HepG2 (cell line): ENCODE measurements around the gene CUL4B. TPM values are rescaled to one million over a fixed set of nuclear protein-coding genes. Genes with fewer than 3 reads are reported as not detected.

ENCODE experiments used
- ATAC-seq: fragments of 200-7000 bp; cut with Tn5 transposase; 3 replicates; pipeline ENCODE4 v1.9.1; 2020; ENCODE audit warnings: mild to moderate bottlenecking, moderate library complexity
- BruUV-seq: library from RNA; stranded (reverse); fragments of 400-500 nt; replicated peaks from 2 replicates; lab custom pipeline; 2021; lab: Mats Ljungman, UMichigan
- CTCF ChIA-PET: fragments of 300-600 bp; formaldehyde crosslinking; extraction: SDS; loops from one replicate; lab custom pipeline; 2021; ENCODE audit warnings: low total read pairs, inconsistent platforms, low intra/inter-chr PET ratio; lab: Yijun Ruan, JAX
- POLR2A ChIA-PET: fragments of 350-600 bp; sonication (Branson Sonifier 250); formaldehyde crosslinking; loops from one replicate; lab custom pipeline; 2020; ENCODE audit warnings: antibody characterized with exemption, inconsistent platforms; lab: Yijun Ruan, JAX
- DNase-seq: peaks from one replicate; pipeline ENCODE4 v3.0.0-alpha.2; 2015; ENCODE audit warnings: low spot score
- FAIRE-seq: peaks from 3 replicates; lab custom pipeline; 2011; peaks lifted over from hg19 to GRCh38; lab: Jason Lieb, UNC
- H2AFZ ChIP-seq: one replicate; pipeline ENCODE4 v1.6.1; 2011; ENCODE audit warnings: low read length, inconsistent platforms
- H3K27ac ChIP-seq: fragments of 300-600 bp; 3 replicates; pipeline ENCODE4 v1.8.0; 2011; ENCODE audit warnings: mixed run types, mild to moderate bottlenecking, mixed read lengths, low read length, inconsistent platforms; ENCODE audit not compliant: insufficient read depth; ENCODE audit errors: extremely low read length
- H3K27me3 ChIP-seq, 2 experiments: fragments of 200-600 bp in 1 of 2; 2 replicates in 1 of 2; 3 replicates in 1 of 2; pipeline versions ENCODE4 v1.6.0 to v1.8.0; 2011; ENCODE audit warnings: low read length in 2 of 2, mild to moderate bottlenecking in 2 of 2, moderate library complexity in 2 of 2, inconsistent platforms in 1 of 2; ENCODE audit not compliant: insufficient read depth in 2 of 2, control insufficient read depth in 1 of 2
- H3K36me3 ChIP-seq, 2 experiments: fragments of 200-600 bp in 1 of 2; replicated peaks in 1 of 2; 2 replicates in 1 of 2; 3 replicates in 1 of 2; pipeline versions ENCODE4 v1.5.1 to v1.8.0; 2011; ENCODE audit warnings: low read length in 2 of 2, inconsistent platforms in 1 of 2; ENCODE audit not compliant: insufficient read depth in 2 of 2, control insufficient read depth in 1 of 2
- H3K4me1 ChIP-seq: 2 replicates; pipeline ENCODE4 v1.5.1; 2012; ENCODE audit warnings: low read length, inconsistent platforms; ENCODE audit not compliant: insufficient read depth
- H3K4me2 ChIP-seq: 2 replicates; pipeline ENCODE4 v1.6.0; 2011; ENCODE audit warnings: low read depth, low read length, inconsistent platforms
- H3K4me3 ChIP-seq, 3 experiments: fragments of 200-600 bp in 1 of 3; sonication (generic), shearing (Covaris generic) in 1 of 3; replicated peaks in 1 of 3; 2 replicates each; pipeline ENCODE4 v1.5.1; 2011 to 2016; ENCODE audit warnings: low read length in 3 of 3, inconsistent platforms in 2 of 3, low read depth in 2 of 3, mild to moderate bottlenecking in 2 of 3, control low read depth in 1 of 3, mixed read lengths in 1 of 3; ENCODE audit not compliant: insufficient read depth in 1 of 3
- H3K79me2 ChIP-seq: one replicate; pipeline ENCODE4 v1.6.1; 2011; ENCODE audit warnings: low read length, inconsistent platforms; ENCODE audit not compliant: insufficient read depth
- H3K9ac ChIP-seq: 2 replicates; pipeline ENCODE4 v1.6.0; 2011; ENCODE audit warnings: mild to moderate bottlenecking, low read depth, low read length, inconsistent platforms; ENCODE audit not compliant: insufficient read depth
- H3K9me3 ChIP-seq: 2 replicates; pipeline ENCODE4 v1.5.1; 2012; ENCODE audit warnings: mild to moderate bottlenecking, low read length
- H4K20me1 ChIP-seq: 2 replicates; pipeline ENCODE4 v1.6.0; 2011; ENCODE audit warnings: inconsistent platforms, mild to moderate bottlenecking, low read length, moderate library complexity; ENCODE audit not compliant: insufficient read depth
- ARNTL ChIP-seq: sonication (generic); formaldehyde crosslinking; IDR thresholded peaks from 2 replicates; pipeline ENCODE4 v1.4.0; 2020; ENCODE audit warnings: mild to moderate bottlenecking, missing genetic modification reagents
- CBX5 ChIP-seq: sonication (generic); formaldehyde crosslinking; IDR thresholded peaks from 2 replicates; pipeline ENCODE4 v1.4.0; 2020; ENCODE audit warnings: missing genetic modification reagents, borderline replicate concordance
- GLI4 ChIP-seq: sonication (generic); formaldehyde crosslinking; IDR thresholded peaks from 2 replicates; pipeline ENCODE4 v1.5.1; 2020; ENCODE audit warnings: missing genetic modification reagents, mild to moderate bottlenecking, moderate library complexity, borderline replicate concordance
- MAFG ChIP-seq: sonication (generic); formaldehyde crosslinking; IDR thresholded peaks from 2 replicates; pipeline ENCODE4 v1.5.1; 2020; ENCODE audit warnings: mild to moderate bottlenecking, missing genetic modification reagents
- SIN3A ChIP-seq: IDR thresholded peaks from 2 replicates; pipeline ENCODE4 v1.6.1; 2011; ENCODE audit warnings: low read depth, mild to moderate bottlenecking, control low read depth, low read length, borderline replicate concordance
- SP5 ChIP-seq: IDR thresholded peaks from 2 replicates; pipeline ENCODE4 v1.6.1; 2016; ENCODE audit warnings: low read depth, borderline replicate concordance
- STAT5B ChIP-seq: sonication (generic); formaldehyde crosslinking; IDR thresholded peaks from 2 replicates; pipeline ENCODE4 v1.4.0; 2020; ENCODE audit warnings: missing genetic modification reagents
- ZMYM4 ChIP-seq: sonication (generic); formaldehyde crosslinking; IDR thresholded peaks from 2 replicates; pipeline ENCODE4 v1.8.1; 2023; ENCODE audit warnings: mild to moderate bottlenecking, missing genetic modification reagents
- ZNF292 ChIP-seq: sonication (generic); formaldehyde crosslinking; IDR thresholded peaks from 2 replicates; pipeline ENCODE4 v1.8.1; 2022; ENCODE audit warnings: mild to moderate bottlenecking, low read depth, missing genetic modification reagents, borderline replicate concordance
- ZNF414 ChIP-seq: sonication (generic); formaldehyde crosslinking; IDR thresholded peaks from 2 replicates; pipeline ENCODE4 v1.5.0; 2020; ENCODE audit warnings: missing genetic modification reagents
- ZNF746 ChIP-seq: sonication (generic); formaldehyde crosslinking; IDR thresholded peaks from 2 replicates; pipeline ENCODE4 v1.8.0; 2022; ENCODE audit warnings: mild to moderate bottlenecking, missing genetic modification reagents
- WGBS: methylation state at CpG from one replicate; pipeline ENCODE4 v1.1.6; 2017; ENCODE audit warnings: low lambda C conversion rate; 5-methylcytosine and 5-hydroxymethylcytosine counted together
- in situ Hi-C: cut with HindIII; loops from 2 replicates; pipeline ENCODE4 v1.10.0; 2017; ENCODE audit warnings: low pct_unique_long_range_greater_than_20kb; ENCODE audit not compliant: extremely low pct_ligation_motif_present
- intact Hi-C: fragments of 100-400 bp; cut with micrococcal nuclease; formaldehyde crosslinking; loops from one replicate; pipeline ENCODE4 v1.10.0; 2022; ENCODE audit not compliant: unreplicated experiment
- polyA plus RNA-seq, 8 experiments: library from polyadenylated mRNA; depleted of rRNA in 3 of 8; stranded (reverse) in 7 of 8; unstranded in 1 of 8; fragments of >200 nt; fragmentation: Illumina TruSeq in 4 of 8; extraction: Trizol in 4 of 8; gene quantifications; 2 replicates each; pipeline versions ENCODE4 v1.2.1 to v1.2.3, GENCODE V29; 2011 to 2016; ENCODE audit warnings: low read depth in 4 of 8, missing spikeins in 1 of 8, mixed read lengths in 1 of 8; ENCODE audit not compliant: insufficient read depth in 1 of 8
- total RNA-seq, 5 experiments: library from RNA; depleted of rRNA; stranded (reverse); fragments of >200 nt; fragmentation: Illumina TruSeq; extraction: Trizol; gene quantifications; 2 replicates each; pipeline ENCODE4 v1.2.3, GENCODE V29; 2016; ENCODE audit warnings: low read depth in 1 of 5
- TF ChIP-seq, protein P1 (sequence below): sonication (generic); formaldehyde crosslinking; IDR thresholded peaks from 2 replicates; pipeline ENCODE4 v1.4.0; 2020; ENCODE audit warnings: mild to moderate bottlenecking, missing genetic modification reagents
- TF ChIP-seq, protein P2 (sequence below): sonication (generic); formaldehyde crosslinking; IDR thresholded peaks from 2 replicates; pipeline ENCODE4 v1.5.0; 2020; ENCODE audit warnings: mild to moderate bottlenecking, missing genetic modification reagents, borderline replicate concordance
- TF ChIP-seq, protein P3 (sequence below): sonication (generic); formaldehyde crosslinking; IDR thresholded peaks from 2 replicates; pipeline ENCODE4 v1.8.0; 2022; ENCODE audit warnings: missing genetic modification reagents, mild to moderate bottlenecking, inconsistent platforms, borderline replicate concordance

Gene CUL4B
- total and polyA plus RNA-seq, 2 of the 13 experiments (the other 11 are each of a cell fraction or from before 2014, with no cell fraction given): 21.6 to 28.5 TPM

- Histone ChIP-seq H3K9me3 (no peaks in the 10 kb centered on the region), H3K4me3 (peak overlapping the region; percentile 74 to 84 (median 81)), H3K4me2 (peak overlapping the region; percentile 73), H2AFZ (no peak overlapping the region), H3K4me1 (peaks cover 49% of the 10 kb centered on the region), H3K36me3 (peaks cover 0 to 11% of the 10 kb centered on the region in 2 experiments; a peak in 1 of 5 replicates), H3K9ac (peak overlapping the region; percentile 84), H3K27ac (peak overlapping the region; percentile 98), H3K27me3 (no peaks in the 10 kb centered on the region), H3K79me2 (peaks cover 33% of the 10 kb centered on the region), H4K20me1 (no peaks in the 10 kb centered on the region)
- ChIA-PET CTCF (no interaction called here), POLR2A (interaction anchor here (0.9 to 3.2 kb wide), 13 partner anchors 9 to 310 kb away, joined by 3 to 42 read pairs (median 9); partner anchors contain the start of genes C1GALT1C1, MCTS1 and ZBTB33)
- in situ Hi-C loops: loop anchor here (10.0 kb wide), 1 partner anchor 64 kb away; no protein-coding TSS in a partner anchor
- DNase-seq (peak; percentile 32), FAIRE-seq (no peak), ATAC-seq (peak; percentile 66)
- intact Hi-C loops: loop anchor here (5.0 kb wide), 1 partner anchor 48 kb away; no protein-coding TSS in a partner anchor
- 3% methylated on average over 10 of the region's 10 CpGs for WGBS
- BruUV-seq: no TSS peak
- TF ChIP-seq, protein P1, sequence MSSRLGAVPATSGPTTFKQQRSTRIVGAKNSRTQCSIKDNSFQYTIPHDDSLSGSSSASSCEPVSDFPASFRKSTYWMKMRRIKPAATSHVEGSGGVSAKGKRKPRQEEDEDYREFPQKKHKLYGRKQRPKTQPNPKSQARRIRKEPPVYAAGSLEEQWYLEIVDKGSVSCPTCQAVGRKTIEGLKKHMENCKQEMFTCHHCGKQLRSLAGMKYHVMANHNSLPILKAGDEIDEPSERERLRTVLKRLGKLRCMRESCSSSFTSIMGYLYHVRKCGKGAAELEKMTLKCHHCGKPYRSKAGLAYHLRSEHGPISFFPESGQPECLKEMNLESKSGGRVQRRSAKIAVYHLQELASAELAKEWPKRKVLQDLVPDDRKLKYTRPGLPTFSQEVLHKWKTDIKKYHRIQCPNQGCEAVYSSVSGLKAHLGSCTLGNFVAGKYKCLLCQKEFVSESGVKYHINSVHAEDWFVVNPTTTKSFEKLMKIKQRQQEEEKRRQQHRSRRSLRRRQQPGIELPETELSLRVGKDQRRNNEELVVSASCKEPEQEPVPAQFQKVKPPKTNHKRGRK (CRISPR knock-in tag): no peak
- TF ChIP-seq, protein P2, sequence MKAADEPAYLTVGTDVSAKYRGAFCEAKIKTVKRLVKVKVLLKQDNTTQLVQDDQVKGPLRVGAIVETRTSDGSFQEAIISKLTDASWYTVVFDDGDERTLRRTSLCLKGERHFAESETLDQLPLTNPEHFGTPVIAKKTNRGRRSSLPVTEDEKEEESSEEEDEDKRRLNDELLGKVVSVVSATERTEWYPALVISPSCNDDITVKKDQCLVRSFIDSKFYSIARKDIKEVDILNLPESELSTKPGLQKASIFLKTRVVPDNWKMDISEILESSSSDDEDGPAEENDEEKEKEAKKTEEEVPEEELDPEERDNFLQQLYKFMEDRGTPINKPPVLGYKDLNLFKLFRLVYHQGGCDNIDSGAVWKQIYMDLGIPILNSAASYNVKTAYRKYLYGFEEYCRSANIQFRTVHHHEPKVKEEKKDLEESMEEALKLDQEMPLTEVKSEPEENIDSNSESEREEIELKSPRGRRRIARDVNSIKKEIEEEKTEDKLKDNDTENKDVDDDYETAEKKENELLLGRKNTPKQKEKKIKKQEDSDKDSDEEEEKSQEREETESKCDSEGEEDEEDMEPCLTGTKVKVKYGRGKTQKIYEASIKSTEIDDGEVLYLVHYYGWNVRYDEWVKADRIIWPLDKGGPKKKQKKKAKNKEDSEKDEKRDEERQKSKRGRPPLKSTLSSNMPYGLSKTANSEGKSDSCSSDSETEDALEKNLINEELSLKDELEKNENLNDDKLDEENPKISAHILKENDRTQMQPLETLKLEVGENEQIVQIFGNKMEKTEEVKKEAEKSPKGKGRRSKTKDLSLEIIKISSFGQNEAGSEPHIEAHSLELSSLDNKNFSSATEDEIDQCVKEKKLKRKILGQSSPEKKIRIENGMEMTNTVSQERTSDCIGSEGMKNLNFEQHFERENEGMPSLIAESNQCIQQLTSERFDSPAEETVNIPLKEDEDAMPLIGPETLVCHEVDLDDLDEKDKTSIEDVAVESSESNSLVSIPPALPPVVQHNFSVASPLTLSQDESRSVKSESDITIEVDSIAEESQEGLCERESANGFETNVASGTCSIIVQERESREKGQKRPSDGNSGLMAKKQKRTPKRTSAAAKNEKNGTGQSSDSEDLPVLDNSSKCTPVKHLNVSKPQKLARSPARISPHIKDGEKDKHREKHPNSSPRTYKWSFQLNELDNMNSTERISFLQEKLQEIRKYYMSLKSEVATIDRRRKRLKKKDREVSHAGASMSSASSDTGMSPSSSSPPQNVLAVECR (CRISPR knock-in tag): 0 out of 2 replicates have a peak, but pooled peaks have one; percentile 47
- 0 out of 2 replicates have a peak, but pooled peaks have one; percentile 5 for TF ChIP-seq ZNF414 (CRISPR knock-in tag)
- TF ChIP-seq MAFG (CRISPR knock-in tag): no peak
- TF ChIP-seq ZNF292 (CRISPR knock-in tag): 0 out of 2 replicates have a peak, but pooled peaks have one; percentile 72
- 0 out of 2 replicates have a peak, but pooled peaks have one; percentile 14 for TF ChIP-seq SP5
- no peak for TF ChIP-seq CBX5 (CRISPR knock-in tag)
- no peak for TF ChIP-seq STAT5B (CRISPR knock-in tag)
- TF ChIP-seq, protein P3, sequence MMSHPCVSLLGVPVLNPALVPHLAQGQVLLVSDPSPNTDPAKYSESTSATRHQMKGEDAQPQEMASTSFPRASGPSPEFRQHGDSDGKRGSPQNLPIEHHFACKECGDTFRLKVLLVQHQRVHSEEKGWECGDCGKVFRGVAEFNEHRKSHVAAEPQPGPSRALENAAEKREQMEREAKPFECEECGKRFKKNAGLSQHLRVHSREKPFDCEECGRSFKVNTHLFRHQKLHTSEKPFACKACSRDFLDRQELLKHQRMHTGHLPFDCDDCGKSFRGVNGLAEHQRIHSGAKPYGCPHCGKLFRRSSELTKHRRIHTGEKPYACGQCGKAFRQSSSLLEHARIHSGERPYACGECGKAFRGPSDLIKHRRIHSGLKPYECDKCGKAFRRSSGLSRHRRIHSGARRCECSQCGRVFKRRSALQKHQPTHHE: no peak
- TF ChIP-seq SIN3A: 0 out of 2 replicates have a peak, but pooled peaks have one; percentile 32
- TF ChIP-seq ZMYM4 (CRISPR knock-in tag): 0 out of 2 replicates have a peak, but pooled peaks have one; percentile 16
- TF ChIP-seq ZNF746 (CRISPR knock-in tag): no peak
- TF ChIP-seq ARNTL: 0 out of 2 replicates have a peak, but pooled peaks have one; percentile 2
- TF ChIP-seq GLI4 (CRISPR knock-in tag): 0 out of 2 replicates have a peak, but pooled peaks have one; percentile 18
Observed at GRCh38 chrX:120560405-120560841, 339 bp downstream of the CUL4B start.
